Endothelial cell of umbilical vein (primary cell): ENCODE measurements around the gene PCGF1. TPM values are rescaled to one million over a fixed set of nuclear protein-coding genes. Genes with fewer than 3 reads are reported as not detected.

ENCODE experiments used
- BruUV-seq: library from RNA; stranded (reverse); fragments of 400-500 nt; replicated peaks from 2 replicates; lab custom pipeline; 2021; lab: Mats Ljungman, UMichigan
- CTCF ChIA-PET: fragments of 300-600, 350-600 bp; sonication (Branson Sonifier 250); formaldehyde crosslinking; loops from one replicate; lab custom pipeline; 2021; ENCODE audit warnings: antibody characterized with exemption, inconsistent platforms; lab: Charles Lee
- POLR2A ChIA-PET: fragments of 300-600, 350-600 bp; sonication (Branson Sonifier 250); formaldehyde crosslinking; loops from one replicate; lab custom pipeline; 2021; ENCODE audit warnings: antibody characterized with exemption, inconsistent platforms; lab: Charles Lee
- DNase-seq: peaks from one replicate; pipeline ENCODE4 v3.0.0-alpha.2; 2011; ENCODE audit warnings: low read depth, low spot score
- FAIRE-seq: peaks from 2 replicates; lab custom pipeline; 2011; peaks lifted over from hg19 to GRCh38; lab: Jason Lieb, UNC
- H2AFZ ChIP-seq: 2 replicates; pipeline ENCODE4 v1.6.0; 2012; ENCODE audit warnings: low read depth, low read length, control low read depth, inconsistent platforms
- H3K27ac ChIP-seq: 2 replicates; pipeline ENCODE4 v1.5.1; 2011; ENCODE audit warnings: low read depth, mild to moderate bottlenecking, control low read depth, low read length, moderate library complexity; ENCODE audit not compliant: insufficient read depth
- H3K27me3 ChIP-seq, 2 experiments: 2 replicates each; pipeline versions ENCODE4 v1.6.0 to v1.6.1; 2011; ENCODE audit warnings: low read length in 2 of 2, mixed read lengths in 1 of 2; ENCODE audit not compliant: control insufficient read depth in 2 of 2, insufficient read depth in 2 of 2
- H3K36me3 ChIP-seq, 2 experiments: 2 replicates in 1 of 2; 3 replicates in 1 of 2; pipeline ENCODE4 v1.5.1; 2011; ENCODE audit warnings: low read length in 2 of 2, mild to moderate bottlenecking in 1 of 2, moderate library complexity in 1 of 2; ENCODE audit not compliant: control insufficient read depth in 2 of 2, insufficient read depth in 2 of 2; ENCODE audit errors: extremely low read depth in 1 of 2
- H3K4me1 ChIP-seq: 3 replicates; pipeline ENCODE4 v1.5.1; 2011; ENCODE audit warnings: mild to moderate bottlenecking, low read length; ENCODE audit not compliant: control insufficient read depth, insufficient read depth; ENCODE audit errors: extremely low read depth
- H3K4me2 ChIP-seq: 2 replicates; pipeline ENCODE4 v1.6.1; 2011; ENCODE audit warnings: low read length, control low read depth, mixed read lengths; ENCODE audit not compliant: insufficient read depth
- H3K4me3 ChIP-seq, 3 experiments: fragments of 200-600 bp in 1 of 3; sonication (generic), shearing (Covaris generic) in 1 of 3; replicated peaks in 1 of 3; 2 replicates each; pipeline ENCODE4 v1.5.1; 2011 to 2016; ENCODE audit warnings: control low read depth in 3 of 3, low read length in 3 of 3, mild to moderate bottlenecking in 2 of 3, inconsistent platforms in 1 of 3, low read depth in 1 of 3, moderate library complexity in 1 of 3; ENCODE audit not compliant: insufficient read depth in 1 of 3
- H3K79me2 ChIP-seq: 2 replicates; pipeline ENCODE4 v1.6.0; 2012; ENCODE audit warnings: low read length, inconsistent platforms; ENCODE audit not compliant: control insufficient read depth, insufficient read depth
- H3K9ac ChIP-seq: replicated peaks from 2 replicates; pipeline ENCODE3; 2011; ENCODE audit warnings: low read length, control low read depth; ENCODE audit not compliant: insufficient read depth; ENCODE audit errors: extremely low read depth
- H3K9me1 ChIP-seq: replicated peaks from 3 replicates; pipeline ENCODE4 v1.6.0; 2011; ENCODE audit warnings: mild to moderate bottlenecking, low read length; ENCODE audit not compliant: control insufficient read depth, insufficient read depth; ENCODE audit errors: extremely low read depth
- H3K9me3 ChIP-seq: replicated peaks from 2 replicates; pipeline ENCODE4 v1.5.1; 2012; ENCODE audit warnings: low read length, inconsistent platforms; ENCODE audit not compliant: control insufficient read depth, insufficient read depth
- H4K20me1 ChIP-seq: replicated peaks from 2 replicates; pipeline ENCODE3; 2011; ENCODE audit warnings: mild to moderate bottlenecking, low read length; ENCODE audit not compliant: control insufficient read depth, insufficient read depth; ENCODE audit errors: extremely low read depth
- CTCF ChIP-seq, 2 donors: IDR thresholded peaks; 1 replicate in 1 of 2; 2 replicates in 1 of 2; pipeline ENCODE4 v1.5.1; 2011; ENCODE audit warnings: low read length in 2 of 2, mild to moderate bottlenecking in 2 of 2, moderate library complexity in 2 of 2, control low read depth in 1 of 2, inconsistent platforms in 1 of 2, low read depth in 1 of 2; ENCODE audit not compliant: insufficient read depth in 1 of 2; ENCODE audit errors: extremely low read depth in 1 of 2
- EZH2 ChIP-seq: IDR thresholded peaks from 2 replicates; pipeline ENCODE4 v1.6.1; 2012; ENCODE audit warnings: borderline replicate concordance, low read depth, mild to moderate bottlenecking, moderate library complexity, low read length, inconsistent platforms; ENCODE audit not compliant: severe bottlenecking
- FOS ChIP-seq: IDR thresholded peaks from 2 replicates; pipeline ENCODE4 v1.6.1; 2011; ENCODE audit warnings: mild to moderate bottlenecking, low read length, moderate library complexity, borderline replicate concordance; ENCODE audit not compliant: insufficient read depth
- GATA2 ChIP-seq: IDR thresholded peaks from 2 replicates; pipeline ENCODE4 v1.7.0; 2011; ENCODE audit warnings: low read depth, mild to moderate bottlenecking, moderate library complexity, mixed read lengths, low read length; ENCODE audit not compliant: insufficient read length, insufficient read depth
- JUN ChIP-seq: IDR thresholded peaks from 2 replicates; pipeline ENCODE4 v1.6.1; 2011; ENCODE audit warnings: borderline replicate concordance, low read depth; ENCODE audit not compliant: insufficient read length, insufficient read depth
- MYC ChIP-seq: IDR thresholded peaks from one replicate; pipeline ENCODE4 v1.6.1; 2011; ENCODE audit warnings: mild to moderate bottlenecking, low read depth, low read length
- POLR2A ChIP-seq: IDR thresholded peaks from 2 replicates; pipeline ENCODE4 v1.6.1; 2012; ENCODE audit warnings: low read depth, mild to moderate bottlenecking, control low read depth, low read length
- POLR2AphosphoS5 ChIP-seq: IDR thresholded peaks from 2 replicates; pipeline ENCODE4 v1.6.1; 2012; ENCODE audit warnings: low read depth, mild to moderate bottlenecking, control low read depth, low read length, moderate library complexity; ENCODE audit not compliant: insufficient read depth
- dilution Hi-C: fragments of 300-500 bp; cut with MboI; formaldehyde crosslinking; loops from one replicate; pipeline ENCODE4 v1.15.0; 2019; ENCODE audit warnings: low sequenced_read_pairs; ENCODE audit not compliant: extremely low pct_ligation_motif_present
- intact Hi-C: fragments of 100-400 bp; cut with micrococcal nuclease; formaldehyde crosslinking; loops from one replicate; pipeline ENCODE4 v1.10.0; 2022
- polyA plus RNA-seq, 4 experiments: library from polyadenylated mRNA; depleted of rRNA in 3 of 4; stranded (reverse) in 3 of 4; unstranded in 1 of 4; fragments of >200 nt; gene quantifications; 2 replicates each; pipeline versions ENCODE4 v1.2.1 to v1.2.3, GENCODE V29; 2011 to 2012; ENCODE audit warnings: missing spikeins in 1 of 4
- total RNA-seq: library from RNA; stranded (reverse); gene quantifications from 2 replicates; pipeline ENCODE4 v1.2.3, GENCODE V29; 2021
- TF ChIP-seq, protein P1 (sequence below): IDR thresholded peaks from 2 replicates; pipeline ENCODE4 v1.6.1; 2011; ENCODE audit not compliant: insufficient read depth, insufficient read length

Gene PCGF1
- total and polyA plus RNA-seq, 2 donors (not counting 3 experiments of a cell fraction or from before 2014, with no cell fraction given) = 17.4 to 19.2 TPM

DNA sequence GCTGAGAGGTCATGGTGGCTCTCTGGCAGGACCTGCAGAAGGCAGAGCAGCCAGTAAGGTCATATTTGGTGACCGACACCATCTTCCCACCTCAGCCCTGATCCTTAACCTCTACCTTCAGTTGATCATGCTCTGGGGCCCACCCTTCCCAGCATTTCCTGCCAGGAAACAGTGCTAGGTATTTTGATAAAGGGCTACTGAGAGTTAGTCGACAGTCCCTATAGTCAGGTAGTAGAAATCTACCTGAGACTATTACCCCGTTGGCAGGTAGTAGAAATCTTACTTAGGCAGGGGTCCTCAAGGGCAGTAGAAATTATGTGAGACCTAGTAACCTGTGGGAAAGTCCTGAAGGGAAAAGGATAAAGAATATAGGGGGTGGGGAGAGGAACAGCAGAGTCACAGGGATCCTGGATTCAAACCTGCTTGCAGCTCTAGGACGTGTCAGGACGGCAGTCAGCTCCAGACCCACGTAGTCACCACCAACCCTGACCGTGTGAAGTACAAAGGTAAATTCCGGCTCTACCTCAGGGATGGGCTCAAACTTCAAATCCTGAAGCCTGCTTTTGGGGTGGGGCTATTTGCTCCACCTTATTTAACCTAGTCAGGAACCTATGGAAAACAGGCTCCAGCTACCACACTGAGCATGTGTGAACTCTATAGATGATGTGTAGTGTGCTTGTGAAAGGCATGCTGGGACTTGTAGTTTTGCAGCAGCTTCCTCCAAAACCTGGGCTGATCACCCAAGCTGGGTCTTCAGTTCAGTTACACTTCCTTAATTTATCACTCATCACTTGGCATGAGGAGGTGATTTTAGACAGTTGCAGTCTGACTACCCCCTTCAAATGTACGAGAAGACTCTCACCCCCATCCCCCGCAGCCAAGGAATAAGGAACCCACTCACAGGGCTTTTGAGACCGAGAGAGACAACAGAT is 18.5 kb upstream of the PCGF1 start, which contains the start of gene DQX1:
Gene DQX1 (minus strand): TSS at position 515 of the 932 bp plus-strand sequence. CDS start 502 bp downstream, at position 13.
- POLR2A ChIA-PET = interaction anchor here (0.5 to 0.9 kb wide), 2 partner anchors 12 to 22 kb away, joined by 3 to 4 read pairs; partner anchors contain the start of gene TLX2

DNA sequence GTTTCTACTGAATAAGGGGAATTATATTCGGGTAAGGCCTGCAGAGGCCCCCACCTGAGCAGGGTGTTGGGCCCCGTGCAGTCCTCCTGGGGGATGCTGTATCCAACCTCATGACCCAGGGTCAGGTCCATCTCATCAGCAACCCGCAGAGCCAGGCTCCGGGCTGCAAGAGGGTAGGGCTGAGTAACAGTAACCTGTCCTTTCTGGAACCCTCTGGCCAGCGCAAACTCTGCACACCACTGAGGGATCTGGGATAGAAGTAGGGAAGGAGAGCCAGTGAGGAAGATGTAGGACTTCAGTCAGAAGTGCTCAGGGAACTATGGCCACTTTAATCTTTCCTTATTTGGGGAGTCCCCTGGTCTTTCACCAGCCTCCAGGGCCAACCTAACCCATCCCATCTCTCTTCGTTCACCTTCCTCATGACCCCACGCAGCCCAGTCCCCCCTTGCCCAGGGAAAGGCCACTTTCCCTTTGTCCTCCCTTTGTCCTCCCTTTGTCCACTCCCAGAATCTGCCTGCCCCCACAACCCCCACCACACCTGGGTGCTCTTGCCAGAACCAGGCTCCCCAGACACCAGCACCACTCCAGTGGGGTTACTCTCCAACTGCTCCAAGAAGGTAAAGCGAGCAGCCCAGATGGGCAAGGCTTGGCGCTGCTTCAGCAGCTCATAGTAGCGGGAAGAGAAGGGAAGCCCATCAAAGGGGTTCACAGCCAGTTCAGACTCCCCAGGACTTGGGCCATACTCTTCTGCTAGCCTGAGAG is 17.6 kb upstream of the PCGF1 start:
- dilution Hi-C loops = no loop called here
- H3K9me1 ChIP-seq = no peaks in the 10 kb centered on the region
- TF ChIP-seq, protein P1, sequence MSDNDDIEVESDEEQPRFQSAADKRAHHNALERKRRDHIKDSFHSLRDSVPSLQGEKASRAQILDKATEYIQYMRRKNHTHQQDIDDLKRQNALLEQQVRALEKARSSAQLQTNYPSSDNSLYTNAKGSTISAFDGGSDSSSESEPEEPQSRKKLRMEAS = no peak
- TF ChIP-seq FOS (no peak), GATA2 (no peak), MYC (no peak), EZH2 (no peak), POLR2AphosphoS5 (no peak), POLR2A (no peak), JUN (no peak), CTCF (IDR thresholded peaks at IDR 0.05; ENCODE audit: extremely low read depth in 1 of 2, insufficient read depth in 1 of 2, low read depth in 1 of 2, low read length in 2 of 2) (no peak)
- no peak overlapping the region for H3K27ac ChIP-seq
- no peak overlapping the region for H3K9ac ChIP-seq
- DNase-seq (no peak), FAIRE-seq (no peak)
- no peaks in the 10 kb centered on the region for H3K9me3 ChIP-seq
- peaks cover 10% of the 10 kb centered on the region for H3K4me1 ChIP-seq
- ChIA-PET POLR2A (no interaction called here), CTCF (interaction anchor here (1.2 kb wide), 1 partner anchor 16 kb away, joined by 3 read pairs; no protein-coding TSS in a partner anchor)
- H2AFZ ChIP-seq = no peak overlapping the region
- peaks cover 19% of the 10 kb centered on the region for H3K79me2 ChIP-seq
- H3K27me3 ChIP-seq = peaks cover 9 to 13% of the 10 kb centered on the region in 2 experiments
- no peaks in the 10 kb centered on the region for H4K20me1 ChIP-seq
- H3K36me3 ChIP-seq = peaks cover 6 to 16% of the 10 kb centered on the region in 2 experiments
- no peak overlapping the region for H3K4me2 ChIP-seq
- intact Hi-C loops = no loop called here
- H3K4me3 ChIP-seq = no peak overlapping the region
- no TSS peak for BruUV-seq

More for the DNA sequence above, 18.5 kb upstream of the PCGF1 start, which contains the start of gene DQX1:
- Histone ChIP-seq H2AFZ (no peak within 1 kb of the TSS), H4K20me1 (no peaks in the 10 kb centered on the region), H3K9me1 (no peaks in the 10 kb centered on the region), H3K4me2 (no peak within 1 kb of the TSS), H3K4me3 (no peak within 1 kb of the TSS), H3K79me2 (peaks cover 19% of the 10 kb centered on the region), H3K36me3 (peaks cover 6 to 16% of the 10 kb centered on the region in 2 experiments), H3K27ac (no peak within 1 kb of the TSS), H3K9ac (no peak within 1 kb of the TSS), H3K9me3 (no peaks in the 10 kb centered on the region), H3K27me3 (peaks cover 4 to 6% of the 10 kb centered on the region in 2 experiments), H3K4me1 (peaks cover 15% of the 10 kb centered on the region)
- CTCF ChIA-PET = interaction anchor here (0.8 to 1.2 kb wide), 3 partner anchors 8 to 43 kb away, joined by 3 to 7 read pairs (median 3); partner anchors contain the start of genes CCDC142 and TTC31
- no peak for TF ChIP-seq MYC
- TF ChIP-seq FOS = no peak
- TF ChIP-seq, protein P1 = no peak
- TF ChIP-seq POLR2AphosphoS5 = peak; percentile 14
- BruUV-seq = no TSS peak
- dilution Hi-C loops (no loop called here), intact Hi-C loops (no loop called here)
- peak; percentile 60 for FAIRE-seq
- peak; percentile 28 for DNase-seq
